ENCODE results near the gene PALLD.
"Not testable (repeated sequence)": the region's sequence is repeated elsewhere in the genome, so short reads cannot be mapped to it uniquely, and the experiment has no call there.

The PALLD gene

GRCh38 chr4:168717847-168718246, 221.0 kb downstream of the PALLD start:
- no peak for DNase-seq
- intact Hi-C loops (cut with DNase I): no loop called here

- intact Hi-C loops (cut with DNase I): no loop called here
- no peak for DNase-seq
Observed at GRCh38 chr4:168719725-168720124, 222.9 kb downstream of the PALLD start.

- intact Hi-C loops (cut with DNase I): no loop called here
- no peak for DNase-seq
Observed at GRCh38 chr4:168720396-168720900, 223.6 kb downstream of the PALLD start.

- DNase-seq: no peak
- intact Hi-C loops (cut with DNase I): no loop called here
Observed at GRCh38 chr4:168722391-168722790, 225.5 kb downstream of the PALLD start.

GRCh38 chr4:168723020-168723419, 226.2 kb downstream of the PALLD start:
- intact Hi-C loops (cut with DNase I): no loop called here
- DNase-seq: no peak

- intact Hi-C loops (cut with DNase I): no loop called here
- DNase-seq: no peak
Observed at GRCh38 chr4:168723569-168723968, 226.7 kb downstream of the PALLD start.

GRCh38 chr4:168724243-168724642, 227.4 kb downstream of the PALLD start:
- intact Hi-C loops (cut with DNase I): no loop called here
- no peak for DNase-seq

- DNase-seq: no peak
- intact Hi-C loops (cut with DNase I): no loop called here
Observed at GRCh38 chr4:168724686-168725411, 228.0 kb downstream of the PALLD start.

GRCh38 chr4:168725930-168726329, 229.1 kb downstream of the PALLD start:
- intact Hi-C loops (cut with DNase I): no loop called here
- DNase-seq: no peak

GRCh38 chr4:168727181-168727580, 230.3 kb downstream of the PALLD start:
- intact Hi-C loops (cut with DNase I); DNase-seq: not testable (repeated sequence)

- intact Hi-C loops (cut with DNase I): no loop called here
- no peak for DNase-seq
Observed at GRCh38 chr4:168731006-168731636, 234.3 kb downstream of the PALLD start.

- intact Hi-C loops (cut with DNase I): no loop called here
- DNase-seq: no peak
Observed at GRCh38 chr4:168731706-168732414, 235.0 kb downstream of the PALLD start.

GRCh38 chr4:168732714-168733113, 235.9 kb downstream of the PALLD start:
- DNase-seq: no peak
- intact Hi-C loops (cut with DNase I): no loop called here

- intact Hi-C loops (cut with DNase I): no loop called here
- DNase-seq: no peak
Observed at GRCh38 chr4:168734703-168735678, 238.1 kb downstream of the PALLD start.

- no peak for DNase-seq
- intact Hi-C loops (cut with DNase I): no loop called here
Observed at GRCh38 chr4:168735735-168736134, 238.9 kb downstream of the PALLD start.

- DNase-seq: no peak
- intact Hi-C loops (cut with DNase I): no loop called here
Observed at GRCh38 chr4:168736860-168737805, 240.3 kb downstream of the PALLD start.

- DNase-seq: no peak
Observed at GRCh38 chr4:168737806-168738172, 240.9 kb downstream of the PALLD start.

GRCh38 chr4:168739886-168740285, 243.0 kb downstream of the PALLD start:
- no peak for DNase-seq

More at GRCh38 chr4:168737806-168738172, 240.9 kb downstream of the PALLD start:
- intact Hi-C loops (cut with DNase I): no loop called here

GRCh38 chr4:168740691-168741090, 243.8 kb downstream of the PALLD start:
- intact Hi-C loops (cut with DNase I): no loop called here
- no peak for DNase-seq

More at GRCh38 chr4:168739886-168740285, 243.0 kb downstream of the PALLD start:
- intact Hi-C loops (cut with DNase I): no loop called here

All from posterior cingulate gyrus (tissue), 11 donors.